WERI-Rb-1 (cell line): ENCODE results near the gene HIVEP1.

Experiments
- DNase-seq: peaks from one replicate; pipeline ENCODE4 v3.0.0-alpha.2; 2020
- H3K27ac ChIP-seq: fragments of 250-450 bp; sonication (Bioruptor Pico); 2 replicates; pipeline ENCODE4 v1.5.1; 2020; ENCODE audit warnings: mild to moderate bottlenecking, moderate library complexity
- H3K27me3 ChIP-seq: fragments of 250-450 bp; sonication (Bioruptor Pico); 2 replicates; pipeline ENCODE4 v1.5.1; 2021; ENCODE audit warnings: mild to moderate bottlenecking, low read depth, moderate library complexity; ENCODE audit not compliant: insufficient read depth, severe bottlenecking
- H3K36me3 ChIP-seq: fragments of 250-450 bp; sonication (Bioruptor Pico); 2 replicates; pipeline ENCODE4 v1.5.1; 2020; ENCODE audit warnings: mild to moderate bottlenecking, moderate library complexity
- H3K4me3 ChIP-seq: 2 replicates; pipeline ENCODE4 v1.5.1; 2011; ENCODE audit warnings: low read depth, mild to moderate bottlenecking, control low read depth, low read length
- H3K9me3 ChIP-seq: fragments of 250-450 bp; sonication (Bioruptor Pico); 2 replicates; pipeline ENCODE4 v1.5.1; 2021; ENCODE audit warnings: mild to moderate bottlenecking, moderate library complexity; ENCODE audit not compliant: severe bottlenecking
- TF ChIP-seq, protein P1 (sequence below): IDR thresholded peaks from 2 replicates; pipeline ENCODE4 v1.5.1; 2011; ENCODE audit warnings: low read depth, mild to moderate bottlenecking, control low read depth, inconsistent platforms, low read length

HIVEP1 gene

DNA sequence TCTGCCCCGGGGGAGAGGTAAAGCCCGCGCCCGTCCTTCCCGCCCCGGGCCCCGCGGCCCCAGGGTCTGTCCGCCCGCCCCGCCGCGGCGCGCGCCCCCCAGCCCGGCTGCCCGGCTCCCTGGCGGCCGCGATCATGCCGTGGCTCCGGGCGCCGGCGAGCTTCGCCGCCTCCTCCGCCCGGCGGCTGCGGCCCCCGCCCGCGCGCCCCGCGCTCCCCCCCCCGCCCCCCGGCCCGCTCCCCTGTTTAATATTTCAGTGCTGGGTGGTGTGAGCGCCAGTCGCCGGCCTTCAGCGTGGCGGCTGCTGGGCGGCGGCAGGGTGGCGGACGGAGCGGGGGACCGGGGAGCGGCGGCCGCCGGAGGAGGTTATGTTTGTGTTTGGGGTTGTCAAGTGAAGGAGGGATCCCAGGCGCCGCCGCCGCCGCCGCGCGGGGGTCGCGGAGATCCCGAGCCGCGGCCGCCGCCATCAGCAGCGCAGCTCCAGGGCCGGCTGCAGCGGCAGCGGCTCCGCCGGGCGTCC, at the start of gene HIVEP1:
HIVEP1 (plus strand) TSS at position 275 of the 520 bp plus-strand sequence. CDS start 3,317 bp downstream, outside the sequence.
- Histone ChIP-seq H3K4me3 (peak within 1 kb of the TSS; percentile 79), H3K27ac (peak within 1 kb of the TSS; percentile 70), H3K36me3 (peaks cover 4% of the 10 kb centered on the region), H3K9me3 (peaks cover 2% of the 10 kb centered on the region), H3K27me3 (no peaks in the 10 kb centered on the region)
- TF ChIP-seq, protein P1, sequence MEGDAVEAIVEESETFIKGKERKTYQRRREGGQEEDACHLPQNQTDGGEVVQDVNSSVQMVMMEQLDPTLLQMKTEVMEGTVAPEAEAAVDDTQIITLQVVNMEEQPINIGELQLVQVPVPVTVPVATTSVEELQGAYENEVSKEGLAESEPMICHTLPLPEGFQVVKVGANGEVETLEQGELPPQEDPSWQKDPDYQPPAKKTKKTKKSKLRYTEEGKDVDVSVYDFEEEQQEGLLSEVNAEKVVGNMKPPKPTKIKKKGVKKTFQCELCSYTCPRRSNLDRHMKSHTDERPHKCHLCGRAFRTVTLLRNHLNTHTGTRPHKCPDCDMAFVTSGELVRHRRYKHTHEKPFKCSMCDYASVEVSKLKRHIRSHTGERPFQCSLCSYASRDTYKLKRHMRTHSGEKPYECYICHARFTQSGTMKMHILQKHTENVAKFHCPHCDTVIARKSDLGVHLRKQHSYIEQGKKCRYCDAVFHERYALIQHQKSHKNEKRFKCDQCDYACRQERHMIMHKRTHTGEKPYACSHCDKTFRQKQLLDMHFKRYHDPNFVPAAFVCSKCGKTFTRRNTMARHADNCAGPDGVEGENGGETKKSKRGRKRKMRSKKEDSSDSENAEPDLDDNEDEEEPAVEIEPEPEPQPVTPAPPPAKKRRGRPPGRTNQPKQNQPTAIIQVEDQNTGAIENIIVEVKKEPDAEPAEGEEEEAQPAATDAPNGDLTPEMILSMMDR, result no peak
- DNase-seq, result peak; percentile 51

DNA sequence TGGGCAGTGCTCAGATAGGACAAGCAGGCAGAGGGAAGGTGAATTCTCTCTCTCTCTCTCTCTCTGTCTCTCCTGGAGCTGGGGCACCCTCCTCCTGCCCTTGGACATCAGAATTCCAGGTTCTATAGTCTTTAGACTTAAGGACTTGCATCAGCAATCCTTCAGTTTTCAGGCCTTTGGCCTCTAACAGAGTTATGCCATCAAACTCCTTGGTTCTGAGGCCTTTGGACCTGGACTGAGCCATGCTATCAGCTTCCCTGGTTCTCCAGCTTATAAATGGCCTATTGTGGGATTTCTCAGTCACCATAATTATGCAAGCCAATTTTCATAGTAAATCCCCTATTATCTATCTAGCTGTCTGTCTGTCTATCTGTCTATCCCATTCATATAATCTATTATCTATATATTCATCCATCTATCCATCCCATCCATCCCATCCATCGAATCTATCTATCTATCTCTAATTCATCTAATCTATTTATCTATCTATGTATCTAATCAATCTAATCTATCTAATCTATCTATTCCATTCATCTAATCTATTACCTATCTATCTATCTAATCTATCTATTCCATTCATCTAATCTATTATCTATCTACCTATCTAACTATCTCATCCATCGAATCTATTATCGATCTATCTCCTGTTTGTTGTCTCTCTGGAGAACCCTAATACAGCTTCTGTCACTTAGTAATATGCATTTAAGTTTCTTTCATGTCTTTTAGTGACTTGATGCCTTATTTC, 48.2 kb upstream of the HIVEP1 start:
- H3K27ac ChIP-seq, result no peak overlapping the region
- no peaks in the 10 kb centered on the region for H3K36me3 ChIP-seq
- no peaks in the 10 kb centered on the region for H3K27me3 ChIP-seq
- TF ChIP-seq, protein P1, result no peak
- DNase-seq, result no peak
- H3K9me3 ChIP-seq, result no peaks in the 10 kb centered on the region
- no peak overlapping the region for H3K4me3 ChIP-seq

DNA sequence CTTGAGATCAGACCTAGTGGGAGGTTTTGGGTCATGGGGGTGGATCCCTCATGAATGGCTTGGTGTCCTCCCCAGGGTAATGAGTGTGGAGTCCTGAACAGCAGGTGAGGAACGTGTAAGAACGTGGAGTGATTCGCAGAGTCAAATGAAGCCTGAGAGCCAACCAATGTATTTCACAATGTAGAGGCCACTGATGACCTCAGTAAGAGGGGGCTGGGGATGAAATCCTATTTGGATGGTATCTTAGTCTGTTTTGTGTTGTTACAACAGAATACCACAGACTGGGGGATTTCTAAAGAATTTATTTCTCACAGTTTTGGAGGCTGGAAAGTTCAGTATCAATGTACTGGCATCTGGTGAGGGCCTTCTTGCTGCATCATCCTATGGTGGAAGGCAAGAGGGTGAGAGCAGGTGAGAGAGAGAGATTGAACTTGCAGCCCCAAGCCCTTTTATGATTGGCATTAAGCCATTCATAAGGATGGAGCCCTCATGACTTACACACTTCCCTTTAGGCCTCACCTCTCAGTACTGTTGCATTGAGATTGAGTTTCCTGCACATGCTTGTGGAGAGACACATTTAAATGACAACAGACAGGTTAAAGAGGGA, 47.3 kb upstream of the HIVEP1 start:
- DNase-seq, result no peak
- no peak overlapping the region for H3K4me3 ChIP-seq
- no peak overlapping the region for H3K27ac ChIP-seq
- TF ChIP-seq, protein P1, result no peak
- no peaks in the 10 kb centered on the region for H3K9me3 ChIP-seq
- no peaks in the 10 kb centered on the region for H3K36me3 ChIP-seq
- no peaks in the 10 kb centered on the region for H3K27me3 ChIP-seq

DNA sequence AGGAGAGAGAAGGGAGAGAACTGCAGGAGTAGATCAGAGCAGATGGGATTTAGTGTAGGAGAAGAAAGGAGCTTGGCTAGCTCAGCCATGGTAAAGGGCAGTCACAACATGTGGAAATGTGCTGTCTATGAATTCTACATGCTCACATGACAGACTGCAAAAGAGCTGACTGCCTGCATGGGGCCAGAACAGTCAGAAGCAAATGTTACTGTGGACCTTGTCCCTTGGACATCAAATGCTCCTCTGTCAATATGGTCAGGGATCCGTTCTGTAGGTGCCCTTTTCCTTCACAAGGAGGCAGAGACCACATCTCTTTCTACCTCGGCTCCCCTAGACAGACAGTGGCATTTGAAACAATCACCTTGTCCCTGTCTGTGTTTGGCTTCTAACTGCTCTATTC, 46.6 kb upstream of the HIVEP1 start:
- TF ChIP-seq, protein P1, result no peak
- H3K9me3 ChIP-seq, result no peaks in the 10 kb centered on the region
- H3K36me3 ChIP-seq, result no peaks in the 10 kb centered on the region
- H3K27me3 ChIP-seq, result no peaks in the 10 kb centered on the region
- no peak for DNase-seq
- no peak overlapping the region for H3K27ac ChIP-seq
- no peak overlapping the region for H3K4me3 ChIP-seq

DNA sequence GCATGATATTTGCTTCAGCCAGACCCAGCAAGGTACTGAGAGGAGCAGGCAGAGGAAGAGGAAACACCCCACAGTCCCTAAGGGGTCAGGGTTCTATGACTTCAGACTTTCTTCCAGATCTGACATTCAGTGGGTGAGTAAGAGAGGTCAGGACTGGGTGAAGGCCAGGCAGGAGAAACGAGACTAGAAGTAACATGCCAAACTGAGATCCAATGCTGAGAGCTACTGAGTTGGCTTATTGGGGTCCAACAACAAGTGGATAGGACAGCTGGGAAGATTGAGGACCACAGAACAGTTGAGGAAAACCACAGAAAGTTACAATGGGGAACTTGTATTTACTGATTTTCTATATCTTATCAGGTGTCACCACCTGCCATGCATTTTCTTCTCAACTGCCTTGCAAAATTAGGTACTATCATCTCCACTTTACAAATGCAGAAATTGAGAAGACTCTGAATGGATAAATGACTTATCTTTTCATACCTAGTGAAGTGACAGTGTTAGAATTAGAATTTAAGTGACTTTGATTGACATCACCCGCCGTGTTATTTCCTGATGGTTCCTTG, 43.8 kb upstream of the HIVEP1 start:
- no peak overlapping the region for H3K27ac ChIP-seq
- no peaks in the 10 kb centered on the region for H3K27me3 ChIP-seq
- DNase-seq, result no peak
- no peaks in the 10 kb centered on the region for H3K36me3 ChIP-seq
- TF ChIP-seq, protein P1, result no peak
- no peak overlapping the region for H3K4me3 ChIP-seq
- no peaks in the 10 kb centered on the region for H3K9me3 ChIP-seq
